ENCODE data around the gene DOLK. TPM values are rescaled to one million over a fixed set of nuclear protein-coding genes. Genes with fewer than 3 reads are reported as not detected.

DOLK gene
- total and polyA plus RNA-seq, 2 of the 4 experiments (the other 2 are of a cell fraction) = 23.2 to 30.8 TPM

- ATAC-seq (ENCODE audit: low read depth) (peak; percentile 97), DNase-seq (peak; percentile 91)
- H3K9me3 ChIP-seq (ENCODE audit: control insufficient read depth, insufficient read depth, low read length) = no peaks in the 10 kb centered on the region
- peak overlapping the region; percentile 75 for H3K4me2 ChIP-seq (ENCODE audit: low read depth, low read length)
- H3K4ac ChIP-seq (ENCODE audit: low read depth, low read length) = no peak overlapping the region
- ChIA-PET CTCF (no interaction called here), POLR2A (ENCODE audit: unreplicated experiment) (no interaction called here)
- H4K20me1 ChIP-seq (ENCODE audit: insufficient read depth, low read length) = peaks cover 3% of the 10 kb centered on the region; the same call in 1 of the 2 replicates
- H3K56ac ChIP-seq (ENCODE audit: extremely low read depth, insufficient read depth, low read length) = no peak overlapping the region
- H2BK5ac ChIP-seq (ENCODE audit: low read depth, low read length, poor library complexity, severe bottlenecking) = peak overlapping the region; percentile 3
- BruUV-seq (replicated peaks) = no TSS peak
- intact Hi-C loops (cut with micrococcal nuclease) = no loop called here
- no peak overlapping the region for H4K8ac ChIP-seq (ENCODE audit: low read depth in 2 of 2, low read length in 2 of 2)
- TF ChIP-seq CTCF (conservative IDR thresholded peaks at IDR 0.05; ENCODE audit: low read depth, low read length) (no peak), FOS (IDR thresholded peaks at IDR 0.05; ENCODE audit: low read depth, low read length) (peak; percentile 54; the same call in 1 of the 2 replicates), BHLHE40 (IDR thresholded peaks at IDR 0.05; ENCODE audit: low read depth, low read length) (peak; percentile 43; the same call in 1 of the 2 replicates), MXI1 (IDR thresholded peaks at IDR 0.05; ENCODE audit: borderline replicate concordance, low read depth, low read length) (peak; percentile 76; the same call in 1 of the 2 replicates)
- TF ChIP-seq, protein P1, sequence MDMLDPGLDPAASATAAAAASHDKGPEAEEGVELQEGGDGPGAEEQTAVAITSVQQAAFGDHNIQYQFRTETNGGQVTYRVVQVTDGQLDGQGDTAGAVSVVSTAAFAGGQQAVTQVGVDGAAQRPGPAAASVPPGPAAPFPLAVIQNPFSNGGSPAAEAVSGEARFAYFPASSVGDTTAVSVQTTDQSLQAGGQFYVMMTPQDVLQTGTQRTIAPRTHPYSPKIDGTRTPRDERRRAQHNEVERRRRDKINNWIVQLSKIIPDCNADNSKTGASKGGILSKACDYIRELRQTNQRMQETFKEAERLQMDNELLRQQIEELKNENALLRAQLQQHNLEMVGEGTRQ (IDR thresholded peaks at IDR 0.05; ENCODE audit: low read depth, low read length) = no peak
- peaks cover 11% of the 10 kb centered on the region; the same call in 1 of the 2 replicates for H3K9me1 ChIP-seq (ENCODE audit: insufficient read depth, low read length)
- H2BK120ac ChIP-seq (ENCODE audit: low read depth, low read length) = no peak overlapping the region
- no peaks in the 10 kb centered on the region for H3K27me3 ChIP-seq (ENCODE audit: control insufficient read depth, insufficient read depth, low read length)
- no peak overlapping the region for H3K14ac ChIP-seq (replicated peaks; ENCODE audit: low read depth, low read length)
- no peak overlapping the region for H2AK9ac ChIP-seq (replicated peaks; ENCODE audit: low read depth, low read length, poor library complexity)
- no peak overlapping the region for H3K27ac ChIP-seq (ENCODE audit: insufficient read depth, low read length)
- H3K36me3 ChIP-seq (ENCODE audit: control insufficient read depth, insufficient read depth, low read length) = peaks cover 23% of the 10 kb centered on the region
- in situ Hi-C loops (cut with MboI; ENCODE audit: low sequenced_read_pairs) = no loop called here
- no peak overlapping the region for H4K5ac ChIP-seq (ENCODE audit: low read depth, low read length)
- H2BK15ac ChIP-seq (ENCODE audit: low read depth, low read length) = no peak overlapping the region
- H4K91ac ChIP-seq (ENCODE audit: insufficient read depth, low read depth, low read length) = no peak overlapping the region
- peaks cover 2 to 24% of the 10 kb centered on the region in 2 experiments; a peak in 3 of 4 replicates for H3K79me1 ChIP-seq (ENCODE audit: low read depth in 1 of 2, low read length in 2 of 2)
- H3K9ac ChIP-seq (ENCODE audit: low read depth, low read length) = no peak overlapping the region
- H3K4me1 ChIP-seq (ENCODE audit: control insufficient read depth, insufficient read depth, low read length) = peaks cover 5% of the 10 kb centered on the region
- H2AFZ ChIP-seq (replicated peaks; ENCODE audit: low read length, poor library complexity) = peak overlapping the region; percentile 35
- H3K18ac ChIP-seq (ENCODE audit: low read depth, low read length) = no peak overlapping the region
- no peak overlapping the region for H3K23ac ChIP-seq (ENCODE audit: low read depth, low read length)
- no peak overlapping the region for H3K4me3 ChIP-seq (ENCODE audit: insufficient read depth, low read depth, low read length)
- H2AK5ac ChIP-seq (ENCODE audit: low read depth, low read length) = no peak overlapping the region
- dilution Hi-C loops (cut with HindIII; ENCODE audit: low sequenced_read_pairs, unreplicated experiment) = no loop called here
- 0% methylated on average over 2 of the region's 4 CpGs; no CpG with 5 or more reads in 1 of the 2 experiments for WGBS, 2 experiments (ENCODE audit: extremely low coverage in 2 of 2, insufficient read length in 1 of 2)
- H2BK20ac ChIP-seq (ENCODE audit: low read depth, low read length) = no peak overlapping the region
These were observed 25.6 kb upstream of the DOLK start for GRCh38 chr9:128972956-128973355.

Data from IMR-90 (cell line).